Tibial artery (tissue), 4 donors: ENCODE data around the gene RFNG.

Experiments used
- DNase-seq, 2 donors: peaks; one replicate each; pipeline ENCODE4 v3.0.0-alpha.2; 2019
- H3K27ac ChIP-seq, 2 donors: fragments of 200-600 bp; sonication (generic) in 1 of 2; 1 replicate in 1 of 2; 2 replicates in 1 of 2; pipeline ENCODE4 v1.5.1; 2018 to 2019; ENCODE audit warnings: mild to moderate bottlenecking in 1 of 2
- H3K27me3 ChIP-seq, 2 donors: fragments of 200-600 bp; sonication (generic) in 1 of 2; one replicate each; pipeline versions ENCODE4 v1.5.1 to v1.6.0; 2016 to 2019
- H3K36me3 ChIP-seq, 3 donors: fragments of 200-600 bp; sonication (generic) in 2 of 3; one replicate each; pipeline ENCODE4 v1.5.1; 2016 to 2019; ENCODE audit warnings: mild to moderate bottlenecking in 2 of 3
- H3K4me1 ChIP-seq, 4 donors: fragments of 200-600 bp; sonication (generic) in 2 of 4; 1 replicate in 3 of 4; 2 replicates in 1 of 4; pipeline ENCODE4 v1.5.1; 2016 to 2019
- H3K4me3 ChIP-seq, 2 donors: fragments of 200-600 bp; sonication (generic) in 1 of 2; 1 replicate in 1 of 2; 2 replicates in 1 of 2; pipeline ENCODE4 v1.5.1; 2018 to 2019; ENCODE audit warnings: mild to moderate bottlenecking in 2 of 2
- H3K9me3 ChIP-seq, 3 donors: fragments of 200-600 bp; sonication (generic) in 1 of 3; one replicate each; pipeline ENCODE4 v1.5.1; 2016 to 2019
- intact Hi-C: fragments of 100-400 bp; cut with DNase I; formaldehyde crosslinking; loops from one replicate; pipeline ENCODE4 v1.15.0; 2023; ENCODE audit warnings: low total_unique reads
- TF ChIP-seq, protein P1 (sequence below), 2 experiments: fragments of 200-600 bp in 1 of 2; fragments of 450-650 bp in 1 of 2; IDR thresholded peaks; one replicate each; pipeline ENCODE4 v1.5.1; 2017 to 2019; ENCODE audit warnings: antibody characterized with exemption in 2 of 2, mild to moderate bottlenecking in 1 of 2, moderate library complexity in 1 of 2

Gene RFNG

DNA sequence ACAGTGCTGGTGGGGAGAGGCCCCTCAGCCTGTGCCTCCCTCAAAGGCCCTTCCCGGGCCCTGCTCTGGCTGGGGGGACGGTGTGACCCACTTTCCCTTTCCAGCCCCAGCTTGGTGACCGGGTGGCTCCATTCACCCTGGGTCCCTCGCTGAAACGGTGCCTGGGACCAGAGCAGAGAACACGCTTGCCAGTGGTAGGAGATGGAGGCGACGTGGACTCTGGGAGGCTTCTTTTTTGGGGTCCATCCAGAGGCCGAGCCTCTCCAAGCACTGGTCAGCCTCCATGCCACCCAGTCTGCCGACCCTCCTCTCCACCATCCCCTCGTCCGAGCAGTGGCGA lies 36.7 kb downstream of the RFNG start:
- DNase-seq, result no peak
- Histone ChIP-seq H3K36me3 (peaks cover 0 to 45% (median 21%) of the 10 kb centered on the region in 3 donors), H3K4me3 (no peak overlapping the region), H3K9me3 (no peaks in the 10 kb centered on the region), H3K27ac (no peak overlapping the region), H3K27me3 (no peaks in the 10 kb centered on the region), H3K4me1 (peaks cover 0 to 14% (median 0%) of the 10 kb centered on the region in 4 donors)
- TF ChIP-seq, protein P1, sequence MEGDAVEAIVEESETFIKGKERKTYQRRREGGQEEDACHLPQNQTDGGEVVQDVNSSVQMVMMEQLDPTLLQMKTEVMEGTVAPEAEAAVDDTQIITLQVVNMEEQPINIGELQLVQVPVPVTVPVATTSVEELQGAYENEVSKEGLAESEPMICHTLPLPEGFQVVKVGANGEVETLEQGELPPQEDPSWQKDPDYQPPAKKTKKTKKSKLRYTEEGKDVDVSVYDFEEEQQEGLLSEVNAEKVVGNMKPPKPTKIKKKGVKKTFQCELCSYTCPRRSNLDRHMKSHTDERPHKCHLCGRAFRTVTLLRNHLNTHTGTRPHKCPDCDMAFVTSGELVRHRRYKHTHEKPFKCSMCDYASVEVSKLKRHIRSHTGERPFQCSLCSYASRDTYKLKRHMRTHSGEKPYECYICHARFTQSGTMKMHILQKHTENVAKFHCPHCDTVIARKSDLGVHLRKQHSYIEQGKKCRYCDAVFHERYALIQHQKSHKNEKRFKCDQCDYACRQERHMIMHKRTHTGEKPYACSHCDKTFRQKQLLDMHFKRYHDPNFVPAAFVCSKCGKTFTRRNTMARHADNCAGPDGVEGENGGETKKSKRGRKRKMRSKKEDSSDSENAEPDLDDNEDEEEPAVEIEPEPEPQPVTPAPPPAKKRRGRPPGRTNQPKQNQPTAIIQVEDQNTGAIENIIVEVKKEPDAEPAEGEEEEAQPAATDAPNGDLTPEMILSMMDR (IDR thresholded peaks at IDR 0.05), result no peak
- intact Hi-C loops, result no loop called here

DNA sequence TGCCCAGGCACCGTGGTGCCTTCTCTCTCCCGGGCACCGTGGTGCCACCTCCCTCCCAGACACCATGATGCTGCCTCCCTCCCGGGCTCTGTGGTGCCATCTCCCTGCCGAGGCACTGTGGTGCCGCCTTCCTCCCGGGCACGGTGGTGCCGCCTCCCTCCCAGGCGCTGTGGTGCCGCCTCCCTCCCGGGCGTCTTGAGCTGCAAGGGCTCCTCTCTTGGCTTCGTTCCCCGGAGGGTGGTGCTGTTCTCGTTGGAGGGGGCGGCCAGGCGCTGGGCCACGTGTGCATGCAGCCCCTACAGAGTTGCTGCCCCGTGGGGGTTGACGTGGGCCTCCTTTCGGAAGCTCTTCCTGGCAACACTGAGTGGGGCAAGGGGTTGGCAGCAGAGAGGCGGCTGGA lies 37.2 kb downstream of the RFNG start:
- Histone ChIP-seq H3K27me3 (no peaks in the 10 kb centered on the region), H3K4me3 (no peak overlapping the region), H3K4me1 (peaks cover 0 to 14% (median 0%) of the 10 kb centered on the region in 4 donors), H3K27ac (no peak overlapping the region), H3K9me3 (no peaks in the 10 kb centered on the region), H3K36me3 (peaks cover 0 to 48% (median 21%) of the 10 kb centered on the region in 3 donors)
- TF ChIP-seq, protein P1 (IDR thresholded peaks at IDR 0.05), result no peak
- intact Hi-C loops, result no loop called here
- DNase-seq, result no peak

DNA sequence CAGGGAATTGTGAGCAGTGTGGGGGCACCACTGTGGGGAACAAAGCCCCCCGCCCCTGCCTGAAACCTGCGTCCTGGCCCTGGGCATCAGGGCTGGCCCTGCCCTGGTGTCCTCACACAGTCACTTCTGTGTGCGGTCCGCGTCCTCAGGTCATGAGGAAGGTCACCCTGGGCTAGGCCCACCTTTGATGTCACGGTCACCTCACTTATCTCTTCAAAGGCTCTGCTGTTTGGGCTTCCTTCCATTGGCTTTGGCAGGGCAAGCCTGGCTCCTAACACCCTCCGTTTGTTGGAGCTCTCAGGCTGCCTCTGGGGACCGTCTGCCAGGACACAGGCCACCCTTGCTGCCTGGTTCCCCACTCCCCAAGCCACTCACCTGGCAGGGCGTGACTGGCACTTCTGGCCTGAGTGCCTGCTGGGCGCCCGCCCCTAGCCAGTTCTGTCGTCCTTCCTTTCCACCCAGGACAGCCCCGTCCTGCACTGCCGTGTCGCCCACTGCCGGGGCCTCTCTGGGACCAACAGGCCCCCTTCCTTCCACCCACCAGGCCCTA lies 37.8 kb downstream of the RFNG start:
- Histone ChIP-seq H3K27me3 (no peaks in the 10 kb centered on the region), H3K4me3 (no peak overlapping the region), H3K4me1 (peaks cover 0 to 14% (median 0%) of the 10 kb centered on the region in 4 donors), H3K9me3 (no peaks in the 10 kb centered on the region), H3K36me3 (peaks cover 0 to 50% (median 18%) of the 10 kb centered on the region in 3 donors), H3K27ac (peak overlapping the region in 1 of 2 donors; percentile 22)
- intact Hi-C loops, result no loop called here
- no peak for DNase-seq
- TF ChIP-seq, protein P1 (IDR thresholded peaks at IDR 0.05), result no peak

- no peak overlapping the region for H3K4me3 ChIP-seq
- H3K9me3 ChIP-seq, result no peaks in the 10 kb centered on the region
- DNase-seq, result no peak
Measured at GRCh38 chr17:82013341-82013740, 38.3 kb downstream of the RFNG start.

DNA sequence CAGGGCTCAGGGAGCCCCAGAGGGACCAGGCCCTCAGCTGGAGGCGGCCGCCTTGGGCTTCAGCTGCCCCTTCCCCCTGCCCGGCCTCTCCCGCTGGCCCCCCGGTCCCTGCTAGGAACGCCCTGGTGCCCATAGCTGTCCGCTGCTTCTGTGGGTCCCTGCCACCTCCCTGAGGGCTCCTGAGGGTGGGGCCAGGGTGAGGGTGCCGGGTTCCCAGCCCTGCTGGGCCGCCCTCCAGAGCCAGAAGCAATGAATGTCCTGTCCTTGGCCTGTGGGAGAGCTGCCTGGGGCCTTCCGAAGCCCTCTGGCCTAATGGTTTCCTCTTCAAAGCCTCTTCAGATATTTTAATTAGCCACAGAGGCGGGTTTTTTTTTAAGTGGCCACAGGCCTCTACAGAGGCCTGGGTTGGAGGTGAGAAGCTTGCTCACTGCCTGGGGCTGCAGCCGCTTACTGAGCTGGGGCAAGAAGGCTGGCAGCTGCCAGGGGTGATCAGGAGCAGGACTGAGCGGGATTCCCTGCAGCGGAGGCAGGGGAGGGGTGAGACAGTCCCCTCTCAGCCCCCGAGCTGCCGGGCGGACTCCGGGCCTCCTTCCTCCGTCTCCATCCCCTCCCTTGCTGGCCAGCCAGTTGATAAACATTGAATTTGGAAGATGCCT lies 38.8 kb downstream of the RFNG start:
- Histone ChIP-seq H3K27me3 (no peaks in the 10 kb centered on the region), H3K4me3 (no peak overlapping the region), H3K9me3 (no peaks in the 10 kb centered on the region), H3K4me1 (peaks cover 0 to 22% (median 5%) of the 10 kb centered on the region in 4 donors), H3K27ac (peak overlapping the region in 1 of 2 donors; percentile 22), H3K36me3 (peaks cover 0 to 39% (median 10%) of the 10 kb centered on the region in 3 donors)
- intact Hi-C loops, result no loop called here
- TF ChIP-seq, protein P1 (IDR thresholded peaks at IDR 0.05), result no peak
- DNase-seq, result no peak

More at GRCh38 chr17:82013341-82013740, 38.3 kb downstream of the RFNG start:
- Histone ChIP-seq H3K36me3 (peaks cover 0 to 45% (median 13%) of the 10 kb centered on the region in 3 donors), H3K4me1 (peaks cover 0 to 17% (median under 1%) of the 10 kb centered on the region in 4 donors), H3K27ac (peak overlapping the region in 1 of 2 donors; percentile 22), H3K27me3 (no peaks in the 10 kb centered on the region)
- intact Hi-C loops, result no loop called here
- TF ChIP-seq, protein P1 (IDR thresholded peaks at IDR 0.05), result no peak
